Amniotic epithelial cell (primary cell): ENCODE results near the gene RCOR1.
"Not testable (repeated sequence)": the region's sequence is repeated elsewhere in the genome, so short reads cannot be mapped to it uniquely, and the experiment has no call there.

Experiments
- DNase-seq: peaks from one replicate; pipeline ENCODE4 v3.0.0-alpha.2; 2010; ENCODE audit warnings: low read depth

Gene RCOR1

GRCh38 chr14:102751088-102751487 is 158.6 kb downstream of the RCOR1 start:
- DNase-seq: no peak

GRCh38 chr14:102752239-102752847 is 159.9 kb downstream of the RCOR1 start:
- DNase-seq: no peak

GRCh38 chr14:102754370-102755262 is 162.2 kb downstream of the RCOR1 start:
- DNase-seq: no peak

GRCh38 chr14:102757646-102758045 is 165.2 kb downstream of the RCOR1 start:
- no peak for DNase-seq

- no peak for DNase-seq
Observed at GRCh38 chr14:102758087-102758486, 165.6 kb downstream of the RCOR1 start.

- DNase-seq: no peak
Observed at GRCh38 chr14:102759456-102760187, 167.2 kb downstream of the RCOR1 start.

- DNase-seq: no peak
Observed at GRCh38 chr14:102760496-102761193, 168.2 kb downstream of the RCOR1 start.

- no peak for DNase-seq
Observed at GRCh38 chr14:102761206-102761605, 168.8 kb downstream of the RCOR1 start.

- no peak for DNase-seq
Observed at GRCh38 chr14:102764220-102764671, 171.8 kb downstream of the RCOR1 start.

GRCh38 chr14:102765770-102766169 is 173.3 kb downstream of the RCOR1 start:
- not testable (repeated sequence) for DNase-seq

- no peak for DNase-seq
Observed at GRCh38 chr14:102768223-102769048, 176.0 kb downstream of the RCOR1 start.

GRCh38 chr14:102769049-102769327 is 176.5 kb downstream of the RCOR1 start:
- DNase-seq: no peak

GRCh38 chr14:102770147-102771123 is 178.0 kb downstream of the RCOR1 start:
- DNase-seq: peak; percentile 22

- no peak for DNase-seq
Observed at GRCh38 chr14:102771144-102771543, 178.7 kb downstream of the RCOR1 start.

- peak; percentile 24 for DNase-seq
Observed at GRCh38 chr14:102772781-102773570, 180.5 kb downstream of the RCOR1 start.

- DNase-seq: peak; percentile 80
Observed at GRCh38 chr14:102774391-102775153, 182.1 kb downstream of the RCOR1 start.

- peak; percentile 84 for DNase-seq
Observed at GRCh38 chr14:102775855-102776760, 183.7 kb downstream of the RCOR1 start.
